Naive thymus-derived CD4-positive, alpha-beta T cell (primary cell): ENCODE data around the gene OSBPL7. TPM values are rescaled to one million over a fixed set of nuclear protein-coding genes. Genes with fewer than 3 reads are reported as not detected.

Source experiments
- ATAC-seq: fragments of 150-1000 bp; cut with Tn5 transposase; 2 replicates; pipeline ENCODE4 v1.10.0; 2021; ENCODE audit warnings: mild to moderate bottlenecking, moderate library complexity
- CTCF ChIA-PET: fragments of 350-600 bp; sonication (Branson Sonifier 250); formaldehyde crosslinking; loops from one replicate; lab custom pipeline; 2021; ENCODE audit warnings: antibody characterized with exemption; lab: Charles Lee
- POLR2A ChIA-PET: fragments of 350-600 bp; sonication (Branson Sonifier 250); formaldehyde crosslinking; loops from one replicate; lab custom pipeline; 2021; ENCODE audit warnings: antibody characterized with exemption, inconsistent platforms; lab: Charles Lee
- DNase-seq, 9 donors: peaks; one replicate each; pipeline versions ENCODE4 v3.0.0 to v3.0.0-alpha.2; 2020 to 2022; ENCODE audit warnings: mixed read lengths in 1 of 9
- H3K27ac ChIP-seq: one replicate; pipeline ENCODE4 v1.7.0; 2013; ENCODE audit warnings: mild to moderate bottlenecking, low read depth, low read length, moderate library complexity
- H3K27me3 ChIP-seq, 2 donors: one replicate each; pipeline ENCODE4 v1.7.0; 2013; ENCODE audit warnings: low read length in 2 of 2, mild to moderate bottlenecking in 2 of 2, moderate library complexity in 2 of 2; ENCODE audit not compliant: control insufficient read depth in 2 of 2, insufficient read depth in 2 of 2
- H3K36me3 ChIP-seq, 3 experiments: 1 replicate in 2 of 3; 2 replicates in 1 of 3; pipeline ENCODE4 v1.7.0; 2013; ENCODE audit warnings: low read length in 3 of 3, mild to moderate bottlenecking in 3 of 3, moderate library complexity in 1 of 3; ENCODE audit not compliant: insufficient read depth in 3 of 3, control insufficient read depth in 2 of 3
- H3K4me1 ChIP-seq, 2 donors: one replicate each; pipeline ENCODE4 v1.7.0; 2013; ENCODE audit warnings: low read length in 2 of 2, mild to moderate bottlenecking in 2 of 2, moderate library complexity in 1 of 2; ENCODE audit not compliant: control insufficient read depth in 2 of 2, insufficient read depth in 2 of 2
- H3K4me3 ChIP-seq: 2 replicates; pipeline ENCODE4 v1.7.0; 2013; ENCODE audit warnings: mild to moderate bottlenecking, low read length
- H3K9me3 ChIP-seq, 3 experiments: 1 replicate in 2 of 3; 2 replicates in 1 of 3; pipeline ENCODE4 v1.7.0; 2013; ENCODE audit warnings: low read length in 3 of 3; ENCODE audit not compliant: control insufficient read depth in 2 of 3
- H3K27ac Mint-ChIP-seq, 9 donors: one replicate each; pipeline ENCODE4 v1.8.0; 2020 to 2022; ENCODE audit warnings: mixed read lengths in 9 of 9, mild to moderate bottlenecking in 8 of 9, moderate library complexity in 5 of 9, inconsistent platforms in 2 of 9
- H3K27me3 Mint-ChIP-seq, 5 donors: one replicate each; pipeline ENCODE4 v1.8.0; 2021 to 2022; ENCODE audit warnings: mixed read lengths in 5 of 5, mild to moderate bottlenecking in 1 of 5
- H3K36me3 Mint-ChIP-seq, 5 donors: one replicate each; pipeline ENCODE4 v1.8.0; 2020 to 2022; ENCODE audit warnings: mixed read lengths in 5 of 5, mild to moderate bottlenecking in 3 of 5, inconsistent platforms in 1 of 5
- H3K4me1 Mint-ChIP-seq, 7 donors: one replicate each; pipeline ENCODE4 v1.8.0; 2020 to 2022; ENCODE audit warnings: mixed read lengths in 7 of 7, mild to moderate bottlenecking in 3 of 7, inconsistent platforms in 1 of 7
- H3K4me3 Mint-ChIP-seq, 10 donors: one replicate each; pipeline ENCODE4 v1.8.0; 2020 to 2022; ENCODE audit warnings: mild to moderate bottlenecking in 10 of 10, mixed read lengths in 10 of 10, moderate library complexity in 6 of 10, inconsistent platforms in 2 of 10
- H3K9me3 Mint-ChIP-seq, 11 donors: one replicate each; pipeline ENCODE4 v1.8.0; 2020 to 2022; ENCODE audit warnings: mixed read lengths in 11 of 11, mild to moderate bottlenecking in 4 of 11, inconsistent platforms in 1 of 11, moderate library complexity in 1 of 11
- intact Hi-C, 2 donors: fragments of 100-400 bp; cut with micrococcal nuclease; formaldehyde crosslinking; loops; one replicate each; pipeline ENCODE4 v1.15.1; 2023
- polyA plus RNA-seq, 2 donors: library from polyadenylated mRNA; unstranded; fragments of 300-500 nt; fragmentation: Illumina TruSeq; gene quantifications; one replicate each; pipeline ENCODE4 v1.2.3, GENCODE V29; 2021
- total RNA-seq, 6 experiments: library from RNA in 5 of 6; stranded (reverse) in 5 of 6; gene quantifications; 1 replicate in 5 of 6; 2 replicates in 1 of 6; pipeline ENCODE4 v1.2.3 and lab custom pipeline; 2021 to 2026

The OSBPL7 gene
- total and polyA plus RNA-seq, 7 experiments from 2014 or later, result 4.0 to 46.1 (median 39.7) TPM

- peaks cover 0 to 9% (median 5%) of the 10 kb centered on the region in 5 donors for H3K27me3 Mint-ChIP-seq
Observed at GRCh38 chr17:47801176-47801765, 20.3 kb downstream of the OSBPL7 start.

GRCh38 chr17:47800686-47801085 is 20.9 kb downstream of the OSBPL7 start:
- Histone ChIP-seq H3K9me3 (no peaks in the 10 kb centered on the region), H3K27me3 (no peaks in the 10 kb centered on the region), H3K4me3 (no peak overlapping the region), H3K27ac (no peak overlapping the region), H3K4me1 (no peaks in the 10 kb centered on the region), H3K36me3 (no peaks in the 10 kb centered on the region)
- H3K27ac Mint-ChIP-seq, result no peak overlapping the region
- H3K27me3 Mint-ChIP-seq, result peaks cover 0 to 9% (median 6%) of the 10 kb centered on the region in 5 donors
- intact Hi-C loops, result no loop called here
- no peak for DNase-seq
- ChIA-PET CTCF (no interaction called here), POLR2A (no interaction called here)
- no peak for ATAC-seq
- no peaks in the 10 kb centered on the region for H3K9me3 Mint-ChIP-seq
- H3K4me1 Mint-ChIP-seq, result peaks cover 0 to 4% (median 0%) of the 10 kb centered on the region in 7 donors
- H3K4me3 Mint-ChIP-seq, result no peak overlapping the region
- H3K36me3 Mint-ChIP-seq, result no peaks in the 10 kb centered on the region

More at GRCh38 chr17:47801176-47801765, 20.3 kb downstream of the OSBPL7 start:
- Mint-ChIP-seq H3K27ac (no peak overlapping the region), H3K4me1 (peaks cover 0 to 4% (median 0%) of the 10 kb centered on the region in 7 donors), H3K4me3 (no peak overlapping the region), H3K9me3 (no peaks in the 10 kb centered on the region), H3K36me3 (no peaks in the 10 kb centered on the region)
- POLR2A ChIA-PET, result no interaction called here
- H3K36me3 ChIP-seq, result no peaks in the 10 kb centered on the region
- no peaks in the 10 kb centered on the region for H3K4me1 ChIP-seq
- H3K27me3 ChIP-seq, result no peaks in the 10 kb centered on the region
- no peak for ATAC-seq
- intact Hi-C loops, result no loop called here
- H3K9me3 ChIP-seq, result no peaks in the 10 kb centered on the region
- H3K27ac ChIP-seq, result no peak overlapping the region
- no peak for DNase-seq
- H3K4me3 ChIP-seq, result no peak overlapping the region
- CTCF ChIA-PET, result interaction anchor here (0.6 to 1.9 kb wide), 4 partner anchors 69 to 184 kb away, joined by 3 to 6 read pairs (median 4); partner anchors contain the start of gene TBX21

- Mint-ChIP-seq H3K27me3 (peaks cover 26 to 33% (median 27%) of the 10 kb centered on the region in 5 donors), H3K36me3 (no peaks in the 10 kb centered on the region), H3K27ac (no peak overlapping the region), H3K9me3 (no peaks in the 10 kb centered on the region), H3K4me3 (no peak overlapping the region), H3K4me1 (peaks cover 0 to 4% (median 0%) of the 10 kb centered on the region in 7 donors)
- Histone ChIP-seq H3K4me1 (no peaks in the 10 kb centered on the region), H3K36me3 (no peaks in the 10 kb centered on the region), H3K9me3 (no peaks in the 10 kb centered on the region), H3K27me3 (no peaks in the 10 kb centered on the region), H3K27ac (no peak overlapping the region), H3K4me3 (no peak overlapping the region)
- CTCF ChIA-PET, result no interaction called here
- intact Hi-C loops, result no loop called here
- POLR2A ChIA-PET, result no interaction called here
- ATAC-seq (no peak), DNase-seq (no peak)
Observed at GRCh38 chr17:47797797-47798196, 23.8 kb downstream of the OSBPL7 start.

- H3K27ac ChIP-seq, result no peak overlapping the region
Observed at GRCh38 chr17:47792979-47793378, 28.6 kb downstream of the OSBPL7 start.

GRCh38 chr17:47792457-47792856 is 29.1 kb downstream of the OSBPL7 start:
- ChIA-PET POLR2A (no interaction called here), CTCF (no interaction called here)
- H3K27ac Mint-ChIP-seq, result no peak overlapping the region
- peaks cover 8 to 21% (median 12%) of the 10 kb centered on the region in 7 donors for H3K4me1 Mint-ChIP-seq
- H3K9me3 Mint-ChIP-seq, result peaks cover 0 to 3% (median 0%) of the 10 kb centered on the region in 11 donors
- DNase-seq (no peak), ATAC-seq (no peak)
- H3K4me3 Mint-ChIP-seq, result no peak overlapping the region
- Histone ChIP-seq H3K27me3 (peaks cover 0 to 4% of the 10 kb centered on the region in 2 donors), H3K27ac (no peak overlapping the region), H3K4me3 (no peak overlapping the region), H3K9me3 (no peaks in the 10 kb centered on the region), H3K36me3 (no peaks in the 10 kb centered on the region), H3K4me1 (no peaks in the 10 kb centered on the region)
- intact Hi-C loops, result no loop called here
- peaks cover 0 to 4% (median 0%) of the 10 kb centered on the region in 5 donors for H3K36me3 Mint-ChIP-seq
- H3K27me3 Mint-ChIP-seq, result peaks cover 62 to 76% (median 66%) of the 10 kb centered on the region in 5 donors

More at GRCh38 chr17:47792979-47793378, 28.6 kb downstream of the OSBPL7 start:
- no peak for ATAC-seq
- Mint-ChIP-seq H3K4me3 (no peak overlapping the region), H3K9me3 (peaks cover 0 to 3% (median 0%) of the 10 kb centered on the region in 11 donors), H3K27me3 (peaks cover 63 to 73% (median 65%) of the 10 kb centered on the region in 5 donors), H3K27ac (no peak overlapping the region), H3K4me1 (peaks cover 8 to 21% (median 12%) of the 10 kb centered on the region in 7 donors), H3K36me3 (peaks cover 0 to 4% (median 0%) of the 10 kb centered on the region in 5 donors)
- intact Hi-C loops, result no loop called here
- Histone ChIP-seq H3K4me1 (no peaks in the 10 kb centered on the region), H3K36me3 (no peaks in the 10 kb centered on the region), H3K4me3 (no peak overlapping the region), H3K9me3 (no peaks in the 10 kb centered on the region), H3K27me3 (peaks cover 0 to 4% of the 10 kb centered on the region in 2 donors)
- no peak for DNase-seq
- ChIA-PET CTCF (no interaction called here), POLR2A (no interaction called here)

- H3K4me3 Mint-ChIP-seq, result peak overlapping the region in 6 of 10 donors; percentile 26 to 76 (median 56)
- no peaks in the 10 kb centered on the region for H3K9me3 ChIP-seq
- H3K4me1 Mint-ChIP-seq, result peaks cover 8 to 21% (median 12%) of the 10 kb centered on the region in 7 donors
- no peaks in the 10 kb centered on the region for H3K36me3 ChIP-seq
- no peak overlapping the region for H3K27ac Mint-ChIP-seq
- intact Hi-C loops, result no loop called here
- H3K4me1 ChIP-seq, result no peaks in the 10 kb centered on the region
- no peak for ATAC-seq
- no peak for DNase-seq
- ChIA-PET CTCF (interaction anchor here (0.7 kb wide), 1 partner anchor 322 kb away, joined by 5 read pairs; no protein-coding TSS in a partner anchor), POLR2A (no interaction called here)
- peaks cover 0 to 3% (median 0%) of the 10 kb centered on the region in 11 donors for H3K9me3 Mint-ChIP-seq
- H3K4me3 ChIP-seq, result no peak overlapping the region
- peaks cover 0 to 4% of the 10 kb centered on the region in 2 donors for H3K27me3 ChIP-seq
- peaks cover 62 to 83% (median 74%) of the 10 kb centered on the region in 5 donors for H3K27me3 Mint-ChIP-seq
- H3K36me3 Mint-ChIP-seq, result peaks cover 0 to 4% (median 0%) of the 10 kb centered on the region in 5 donors
- no peak overlapping the region for H3K27ac ChIP-seq
Observed at GRCh38 chr17:47791025-47791424, 30.6 kb downstream of the OSBPL7 start.
